Vagina (tissue), 2 donors: ENCODE data around the gene TMEM134. TPM values are rescaled to one million over a fixed set of nuclear protein-coding genes. Genes with fewer than 3 reads are reported as not detected.

ENCODE experiments used
- DNase-seq, 2 donors: peaks; one replicate each; pipeline ENCODE4 v3.0.0-alpha.2; 2017; ENCODE audit errors: extremely low spot score in 2 of 2
- H3K27ac ChIP-seq: fragments of 200-600 bp; sonication (generic); one replicate; pipeline ENCODE4 v1.5.1; 2019
- H3K27me3 ChIP-seq: fragments of 200-600 bp; sonication (generic); one replicate; pipeline ENCODE4 v1.5.1; 2019
- H3K36me3 ChIP-seq, 2 donors: fragments of 200-600 bp; sonication (generic); one replicate each; pipeline ENCODE4 v1.5.1; 2017 to 2019
- H3K4me1 ChIP-seq: fragments of 200-600 bp; sonication (generic); one replicate; pipeline ENCODE4 v1.5.1; 2019
- H3K4me3 ChIP-seq, 2 donors: fragments of 200-600 bp; sonication (generic); 1 replicate in 1 of 2; 2 replicates in 1 of 2; pipeline ENCODE4 v1.5.1; 2016 to 2019
- H3K9me3 ChIP-seq: fragments of 200-600 bp; sonication (generic); one replicate; pipeline ENCODE4 v1.5.1; 2019
- CTCF ChIP-seq, 3 experiments: fragments of 450-650 bp in 2 of 3; fragments of 200-600 bp in 1 of 3; sonication (generic) in 1 of 3; IDR thresholded peaks; one replicate each; pipeline ENCODE4 v1.5.1; 2017 to 2019; ENCODE audit warnings: antibody characterized with exemption in 3 of 3, mild to moderate bottlenecking in 2 of 3, moderate library complexity in 2 of 3
- POLR2A ChIP-seq, 2 donors: fragments of 450-650 bp; IDR thresholded peaks; one replicate each; pipeline ENCODE4 v1.6.1; 2017; ENCODE audit warnings: antibody characterized with exemption in 2 of 2, mild to moderate bottlenecking in 2 of 2, moderate library complexity in 2 of 2
- POLR2AphosphoS5 ChIP-seq, 2 donors: sonication (generic); formaldehyde crosslinking; IDR thresholded peaks; one replicate each; pipeline ENCODE4 v1.9.0; 2017; ENCODE audit warnings: antibody characterized with exemption in 2 of 2, mild to moderate bottlenecking in 2 of 2, low read depth in 1 of 2; ENCODE audit not compliant: insufficient read depth in 1 of 2
- intact Hi-C: fragments of 100-400 bp; cut with DNase I; formaldehyde crosslinking; loops from one replicate; pipeline ENCODE4 v1.15.1; 2023
- total RNA-seq: library from RNA; depleted of rRNA; stranded (reverse); fragments of >200 nt; gene quantifications from one replicate; pipeline ENCODE4 v1.2.3, GENCODE V29; 2016

TMEM134 gene
- total RNA-seq, 1 donor from 2014 or later, result 88.6 TPM

- Histone ChIP-seq H3K27me3 (no peaks in the 10 kb centered on the region), H3K9me3 (no peaks in the 10 kb centered on the region), H3K4me1 (peaks cover 38% of the 10 kb centered on the region), H3K27ac (peak overlapping the region; percentile 94), H3K36me3 (peaks cover 0 to 6% of the 10 kb centered on the region in 2 donors), H3K4me3 (peak overlapping the region in 1 of 2 donors; percentile 72)
- TF ChIP-seq POLR2AphosphoS5 (IDR thresholded peaks at IDR 0.05; ENCODE audit: insufficient read depth in 1 of 2, low read depth in 1 of 2) (no peak), CTCF (IDR thresholded peaks at IDR 0.05) (no peak), POLR2A (IDR thresholded peaks at IDR 0.05) (no peak)
- intact Hi-C loops, result loop anchor here (5.0 to 10.0 kb wide), 2 partner anchors 81 to 152 kb away; partner anchors contain the start of gene POLD4
- no peak for DNase-seq
Observed at GRCh38 chr11:67506426-67507051, 37.5 kb upstream of the TMEM134 start.

DNA sequence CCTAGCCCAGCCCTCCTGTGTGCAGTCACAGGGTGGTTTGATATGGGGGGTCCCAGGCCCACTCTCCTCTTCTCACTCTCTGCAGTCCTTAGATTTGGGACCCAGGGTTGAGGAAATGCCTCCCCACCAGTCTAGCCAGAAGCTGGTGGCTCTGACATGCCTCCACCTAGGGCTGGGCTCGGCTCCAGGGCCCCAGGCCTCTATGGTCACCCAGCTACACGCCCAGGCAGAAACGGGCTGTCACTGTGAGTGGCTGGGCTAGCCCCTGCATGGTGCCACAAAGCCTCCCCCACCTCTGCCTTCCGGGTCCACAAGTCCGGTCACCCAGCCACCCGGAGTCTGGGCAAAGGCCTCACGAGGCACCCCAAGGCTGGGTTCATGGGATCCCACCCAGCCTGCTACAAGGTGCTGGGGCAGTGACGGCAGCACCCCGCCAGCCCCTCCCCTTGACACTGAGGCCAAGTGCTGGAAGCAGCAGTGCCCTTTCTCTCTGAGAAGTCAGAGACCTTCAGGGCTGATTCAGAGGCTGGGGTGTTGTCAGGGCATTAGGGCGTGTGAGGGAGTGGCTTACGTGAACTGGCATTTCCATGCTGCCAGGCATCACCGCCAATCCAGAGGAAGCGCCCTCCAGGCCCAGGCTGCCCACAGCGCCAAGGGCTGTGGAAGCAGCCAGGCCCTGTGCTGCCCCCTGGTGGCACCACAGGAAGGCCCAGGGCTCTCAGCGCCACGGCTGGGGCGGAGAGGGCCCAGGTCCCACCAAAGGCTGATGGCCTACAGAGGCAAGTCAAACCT is 36.8 kb upstream of the TMEM134 start:
- peaks cover 38% of the 10 kb centered on the region for H3K4me1 ChIP-seq
- peak in 1 of 2 donors; percentile 96 for DNase-seq
- peaks cover 0 to 7% of the 10 kb centered on the region in 2 donors for H3K36me3 ChIP-seq
- TF ChIP-seq CTCF (IDR thresholded peaks at IDR 0.05) (peak; percentile 91 to 96 (median 92)), POLR2AphosphoS5 (IDR thresholded peaks at IDR 0.05; ENCODE audit: insufficient read depth in 1 of 2, low read depth in 1 of 2) (peak; percentile 85 to 88), POLR2A (IDR thresholded peaks at IDR 0.05) (no peak)
- H3K27ac ChIP-seq, result peak overlapping the region; percentile 94
- no peaks in the 10 kb centered on the region for H3K27me3 ChIP-seq
- peak overlapping the region; percentile 57 to 72 for H3K4me3 ChIP-seq
- intact Hi-C loops, result loop anchor here (1.0 to 10.0 kb wide), 3 partner anchors 58 to 151 kb away; partner anchors contain the start of gene POLD4
- H3K9me3 ChIP-seq, result no peaks in the 10 kb centered on the region

DNA sequence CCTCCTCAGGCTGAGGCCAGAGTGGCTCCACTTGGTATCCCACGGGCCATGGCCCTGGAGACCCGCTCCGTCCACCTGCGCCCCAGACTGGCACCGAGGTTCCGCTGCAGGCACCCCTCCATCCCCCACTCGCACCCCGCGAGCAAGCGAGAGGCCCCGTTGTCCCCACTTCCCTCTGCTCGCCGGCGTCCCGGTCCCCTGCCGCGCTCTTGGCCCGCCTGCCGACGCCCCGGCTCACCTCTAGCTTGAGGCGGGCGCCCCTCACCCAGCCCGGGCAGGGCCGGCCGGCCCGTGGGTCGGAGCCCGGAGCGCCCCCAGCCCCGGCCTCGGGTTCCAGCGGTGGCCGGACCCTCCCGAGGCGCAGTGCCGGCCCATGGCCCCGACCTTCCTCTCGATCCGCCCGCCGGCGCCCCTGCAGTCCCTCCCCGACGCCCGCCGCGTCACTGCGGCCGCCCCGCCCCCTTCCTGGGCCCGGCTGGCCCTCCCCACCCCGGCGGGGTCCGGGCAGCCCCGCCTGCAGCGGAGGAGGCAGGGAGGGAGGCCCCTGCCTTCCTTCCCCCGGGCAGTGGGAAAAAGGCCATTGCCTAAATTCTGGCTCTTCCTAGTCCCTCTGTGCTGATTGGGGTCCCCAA is 36.0 kb upstream of the TMEM134 start, which contains the start of gene PITPNM1:
PITPNM1 (minus strand) TSS at position 414 of the 632 bp plus-strand sequence. CDS start 1,183 bp downstream, outside the sequence.
- H3K27me3 ChIP-seq, result no peaks in the 10 kb centered on the region
- H3K9me3 ChIP-seq, result no peaks in the 10 kb centered on the region
- no peak for DNase-seq
- TF ChIP-seq POLR2AphosphoS5 (IDR thresholded peaks at IDR 0.05; ENCODE audit: insufficient read depth in 1 of 2, low read depth in 1 of 2) (no peak), CTCF (IDR thresholded peaks at IDR 0.05) (no peak), POLR2A (IDR thresholded peaks at IDR 0.05) (peak in 1 of 2 donors; percentile 27)
- H3K27ac ChIP-seq, result peak within 1 kb of the TSS; percentile 94
- H3K4me3 ChIP-seq, result peak within 1 kb of the TSS; percentile 57 to 72
- peaks cover 0 to 7% of the 10 kb centered on the region in 2 donors for H3K36me3 ChIP-seq
- intact Hi-C loops, result loop anchor here (1.0 to 10.0 kb wide), 3 partner anchors 58 to 150 kb away; partner anchors contain the start of gene POLD4
- H3K4me1 ChIP-seq, result peaks cover 38% of the 10 kb centered on the region

DNA sequence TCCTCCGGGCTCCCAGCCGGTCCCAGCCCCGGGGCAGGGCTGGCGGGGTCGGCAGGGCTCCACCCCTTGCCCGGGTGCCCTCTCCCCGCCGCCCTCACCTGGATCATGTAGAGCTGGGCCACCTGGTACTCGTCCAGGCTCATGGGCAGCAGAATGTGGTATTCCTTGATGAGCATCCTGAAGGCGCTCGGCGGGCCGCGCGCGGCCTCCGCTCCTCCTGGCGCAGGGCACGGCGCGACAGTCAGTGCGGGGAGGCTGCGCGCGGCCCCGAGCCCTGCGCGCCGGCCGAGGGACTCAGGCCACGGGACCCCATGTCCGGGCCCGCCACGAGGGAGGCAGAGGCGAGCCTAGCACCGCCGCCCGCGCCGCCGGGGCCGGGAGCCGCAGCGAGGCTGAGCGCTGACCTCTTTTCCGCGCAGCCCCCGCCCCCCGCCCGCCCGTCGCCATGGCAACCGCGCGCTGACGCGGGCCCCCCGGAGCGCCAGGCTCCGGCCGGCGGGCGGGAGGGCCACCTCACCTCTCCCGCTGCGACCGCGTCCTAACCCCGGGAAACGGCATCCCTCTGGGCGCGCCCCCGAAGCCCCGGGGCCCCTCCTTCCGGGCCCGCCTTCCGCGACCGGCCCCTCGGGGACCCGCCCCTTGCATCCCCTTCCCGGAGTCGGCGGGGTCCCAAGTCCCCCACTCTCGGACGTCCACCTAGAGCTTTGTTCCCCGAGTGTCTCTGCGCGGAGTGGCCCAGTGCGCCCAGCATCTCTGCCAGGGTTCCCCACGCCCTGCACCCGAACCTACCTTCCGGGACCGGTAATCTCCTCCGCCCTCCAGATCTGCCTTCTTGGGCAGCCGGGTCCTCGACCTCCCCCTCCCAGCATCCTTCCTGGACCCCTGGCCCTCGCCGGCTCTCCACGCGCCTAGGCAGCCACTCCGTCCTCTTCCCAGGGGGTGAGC is 35.2 kb upstream of the TMEM134 start:
- peaks cover 38% of the 10 kb centered on the region for H3K4me1 ChIP-seq
- H3K27ac ChIP-seq, result peak overlapping the region; percentile 94
- intact Hi-C loops, result loop anchor here (10.0 kb wide), 1 partner anchor 149 kb away; the partner anchor contains the start of gene POLD4
- peaks cover 0 to 7% of the 10 kb centered on the region in 2 donors for H3K36me3 ChIP-seq
- TF ChIP-seq POLR2AphosphoS5 (IDR thresholded peaks at IDR 0.05; ENCODE audit: insufficient read depth in 1 of 2, low read depth in 1 of 2), result peak in 1 of 2 donors; percentile 24
- no peak for TF ChIP-seq POLR2A (IDR thresholded peaks at IDR 0.05)
- no peak for DNase-seq
- H3K9me3 ChIP-seq, result no peaks in the 10 kb centered on the region
- H3K4me3 ChIP-seq, result peak overlapping the region; percentile 57 to 72
- no peaks in the 10 kb centered on the region for H3K27me3 ChIP-seq
